Stimulated activated CD4-positive, alpha-beta T cell treated with anti-CD3 and anti-CD28 coated beads, Interleukin-4, amount 100 ng/mL, for 48 hours (primary cell): Measurements from ENCODE around the gene FAH.

ENCODE experiments used
- DNase-seq, 2 donors: peaks; one replicate each; pipeline ENCODE4 v3.0.0-alpha.2; 2020; ENCODE audit warnings: low read depth in 2 of 2

The FAH gene

GRCh38 chr15:80173022-80173759 lies 20.4 kb downstream of the FAH start:
- peak; percentile 58 to 63 for DNase-seq

- no peak for DNase-seq
These were observed 21.4 kb downstream of the FAH start for GRCh38 chr15:80174017-80174746.

GRCh38 chr15:80175436-80175835 lies 22.6 kb downstream of the FAH start:
- no peak for DNase-seq

DNA sequence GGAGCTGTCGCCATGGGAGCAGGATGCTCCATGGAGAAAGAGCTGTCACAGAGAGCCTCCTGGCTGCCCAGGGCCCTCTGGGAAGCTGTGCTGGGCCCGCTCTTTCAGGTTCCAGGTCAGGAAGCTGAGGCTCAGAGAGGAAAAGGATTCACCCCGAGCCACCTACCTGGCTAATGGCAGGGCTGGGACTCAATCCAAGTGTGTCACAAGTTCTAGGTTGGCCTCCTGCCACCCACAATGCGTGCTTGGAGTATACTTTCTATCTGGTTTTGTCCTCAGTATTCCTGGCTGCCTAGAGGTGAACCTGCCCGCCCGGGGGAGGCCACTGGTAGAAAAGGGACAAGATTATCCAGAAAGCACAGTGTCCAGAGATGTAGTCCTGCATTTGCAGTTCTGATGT lies 23.6 kb downstream of the FAH start:
- no peak for DNase-seq

DNA sequence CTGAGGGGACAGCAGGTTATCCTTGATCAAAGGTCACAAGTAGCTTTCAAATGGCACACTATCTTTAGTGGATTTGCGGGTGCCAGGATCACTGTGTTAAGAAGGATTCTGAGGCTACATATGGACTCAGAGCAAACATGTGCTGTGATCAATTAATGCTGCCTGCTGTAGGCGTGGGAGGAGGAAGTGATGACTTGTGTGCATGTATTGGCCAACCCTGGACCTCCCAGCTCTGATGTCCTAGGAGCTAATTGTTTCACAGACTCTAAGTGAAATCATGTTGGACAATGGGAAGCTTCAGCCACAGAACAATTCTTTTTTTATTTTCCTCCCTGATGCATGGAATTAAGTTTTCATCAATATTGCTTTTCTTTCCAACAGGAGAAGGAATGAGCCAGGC lies 24.4 kb downstream of the FAH start:
- DNase-seq = no peak

DNA sequence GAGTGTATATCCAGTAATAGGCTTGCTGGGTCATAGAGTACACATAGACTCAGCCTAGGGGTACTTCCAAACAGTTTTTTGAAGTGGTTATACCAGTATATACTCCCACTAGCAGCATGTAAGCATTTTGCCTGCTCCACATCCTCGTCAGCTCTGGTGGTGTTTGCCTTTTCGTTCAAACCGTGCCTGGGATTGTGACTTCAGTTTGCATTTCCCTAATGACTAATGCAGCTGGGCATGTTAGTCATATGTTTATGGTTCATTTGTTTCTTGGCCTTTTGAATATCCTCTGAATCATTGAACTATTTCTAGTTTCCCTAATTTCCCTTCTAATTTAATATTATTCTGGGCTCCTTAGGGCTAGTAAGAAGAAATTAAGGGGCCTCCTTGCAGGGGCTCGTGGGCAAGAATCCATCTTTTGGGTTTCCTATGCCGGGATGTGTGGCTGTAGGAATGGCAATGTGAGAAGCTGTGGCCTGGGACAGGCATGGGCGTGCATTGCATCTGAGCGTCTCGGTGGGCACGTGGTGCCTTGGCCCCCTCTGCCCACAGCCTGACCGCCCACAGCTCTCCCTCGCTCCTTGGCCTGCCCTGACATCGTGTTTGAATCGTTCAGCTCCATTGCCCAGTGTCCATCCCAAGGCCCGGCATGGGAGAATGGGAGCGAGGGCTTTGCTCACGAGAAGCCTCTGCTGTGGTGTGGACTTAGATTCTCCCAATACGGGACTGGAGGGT lies 26.4 kb downstream of the FAH start:
- no peak for DNase-seq

DNA sequence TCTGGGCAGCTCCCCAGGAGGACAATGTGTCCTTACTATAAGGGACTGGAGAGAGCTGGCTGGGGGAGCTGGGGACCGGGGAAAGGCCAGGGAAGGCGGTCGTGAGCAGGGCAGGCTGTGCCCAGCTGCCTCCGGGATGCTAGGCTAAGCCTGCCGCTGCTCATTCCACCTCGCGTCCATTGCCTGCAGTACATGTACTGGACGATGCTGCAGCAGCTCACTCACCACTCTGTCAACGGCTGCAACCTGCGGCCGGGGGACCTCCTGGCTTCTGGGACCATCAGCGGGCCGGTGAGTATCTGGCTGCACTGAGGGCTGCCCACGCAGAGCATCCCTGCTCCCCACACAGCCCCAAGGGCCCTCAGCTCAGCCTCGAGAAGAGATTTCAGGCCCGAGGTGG lies 27.1 kb downstream of the FAH start:
- DNase-seq = no peak

- no peak for DNase-seq
These were observed 27.7 kb downstream of the FAH start for GRCh38 chr15:80180468-80180867.

DNA sequence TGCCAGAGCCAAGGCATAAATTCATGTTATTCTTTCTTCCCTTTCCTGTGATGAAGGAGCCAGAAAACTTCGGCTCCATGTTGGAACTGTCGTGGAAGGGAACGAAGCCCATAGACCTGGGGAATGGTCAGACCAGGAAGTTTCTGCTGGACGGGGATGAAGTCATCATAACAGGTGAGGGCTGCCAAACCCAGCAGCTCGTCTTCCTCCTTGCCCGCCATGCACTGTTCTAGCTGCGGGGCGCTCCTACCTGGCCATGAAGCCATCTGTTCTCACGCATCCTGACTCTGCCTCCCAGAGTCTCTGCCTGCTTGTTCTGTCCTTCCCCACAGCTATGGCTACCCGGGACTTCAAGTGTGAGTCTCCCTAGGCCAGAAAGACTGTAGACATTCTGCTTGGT lies 28.2 kb downstream of the FAH start:
- DNase-seq = no peak

- DNase-seq = no peak
These were observed 29.9 kb downstream of the FAH start for GRCh38 chr15:80182611-80183261.

GRCh38 chr15:80183306-80183705 lies 30.5 kb downstream of the FAH start:
- no peak for DNase-seq

DNA sequence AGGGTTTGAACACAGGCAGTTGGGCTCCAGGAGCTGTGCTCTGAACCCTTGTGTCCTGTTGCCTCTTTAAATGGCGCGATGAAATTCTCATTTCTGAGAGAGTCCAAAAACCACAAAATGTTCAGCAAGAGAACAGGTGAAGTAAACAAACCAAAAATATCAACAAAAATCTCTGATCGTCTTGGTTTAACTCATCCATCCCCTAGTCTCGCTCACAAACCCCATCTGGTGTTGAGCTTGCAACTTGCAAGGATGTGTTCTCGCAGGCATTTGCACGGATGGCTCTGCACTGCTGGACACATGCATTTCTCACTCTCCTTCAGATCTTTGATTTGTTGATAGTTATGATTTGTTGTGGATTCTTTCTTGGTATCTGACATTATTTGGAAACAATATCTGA lies 31.1 kb downstream of the FAH start:
- DNase-seq = no peak

DNA sequence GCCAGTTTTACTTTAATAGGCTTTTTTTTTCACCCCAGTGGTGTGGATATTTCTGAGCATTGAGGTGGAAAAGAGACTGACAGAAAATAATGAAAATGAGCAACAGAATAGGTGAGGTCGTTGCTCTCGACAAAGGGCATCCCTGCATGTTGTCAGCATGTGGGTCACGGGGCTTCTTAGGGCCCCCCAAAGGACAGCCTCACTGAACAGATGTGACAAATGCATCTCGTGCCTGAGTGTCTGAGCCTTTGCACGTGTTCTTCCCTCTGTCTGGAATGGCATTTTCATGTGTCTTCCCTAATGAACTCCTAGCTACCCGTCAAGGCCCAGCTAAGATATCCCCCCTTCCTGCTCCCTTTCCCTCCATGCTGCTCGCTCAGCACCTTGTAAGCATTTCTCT lies 31.8 kb downstream of the FAH start:
- no peak for DNase-seq

DNA sequence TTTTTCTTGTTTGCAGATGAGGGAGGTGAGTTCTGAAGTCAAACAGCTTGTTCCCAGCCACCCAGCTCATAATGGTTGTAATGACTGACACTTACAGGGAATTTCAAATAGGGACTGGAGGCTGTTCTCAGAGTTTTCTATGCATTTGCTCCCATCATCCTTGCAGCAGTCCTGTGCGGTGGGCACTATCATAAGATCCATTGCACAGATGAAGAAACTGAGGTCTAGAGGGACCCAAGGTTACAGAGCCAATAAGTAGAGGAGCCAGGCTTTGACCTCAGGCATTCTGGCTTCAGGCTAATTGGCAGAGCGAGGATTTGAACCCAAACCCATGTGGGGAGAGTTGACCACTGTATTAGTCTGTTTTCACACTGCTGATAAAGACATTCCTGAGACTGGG lies 32.4 kb downstream of the FAH start:
- DNase-seq = no peak

GRCh38 chr15:80186066-80186465 lies 33.3 kb downstream of the FAH start:
- DNase-seq = no peak

DNA sequence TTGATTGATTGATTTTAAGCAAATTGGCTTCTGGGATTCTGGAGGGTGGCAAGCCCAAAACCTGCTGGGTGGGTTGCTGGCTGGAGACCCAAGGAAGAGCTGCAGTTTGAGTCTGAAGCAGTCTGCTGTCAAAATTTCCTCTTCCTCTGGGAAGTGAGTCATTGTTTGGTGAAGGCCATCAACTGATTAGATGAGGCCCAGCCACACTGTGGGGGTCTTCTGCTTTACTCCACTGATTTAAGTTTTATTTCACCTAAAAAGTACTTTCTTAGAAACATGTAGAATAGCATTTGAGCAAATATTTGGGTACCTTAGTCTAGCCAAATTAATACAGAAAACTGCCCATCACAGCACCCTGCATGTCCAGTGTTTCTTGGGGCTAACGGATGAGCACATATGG lies 33.8 kb downstream of the FAH start:
- no peak for DNase-seq

- DNase-seq = no peak
These were observed 35.5 kb downstream of the FAH start for GRCh38 chr15:80188251-80188650.

GRCh38 chr15:80191198-80191597 lies 38.4 kb downstream of the FAH start:
- DNase-seq = no peak

- no peak for DNase-seq
These were observed 39.2 kb downstream of the FAH start for GRCh38 chr15:80191897-80192595.

DNA sequence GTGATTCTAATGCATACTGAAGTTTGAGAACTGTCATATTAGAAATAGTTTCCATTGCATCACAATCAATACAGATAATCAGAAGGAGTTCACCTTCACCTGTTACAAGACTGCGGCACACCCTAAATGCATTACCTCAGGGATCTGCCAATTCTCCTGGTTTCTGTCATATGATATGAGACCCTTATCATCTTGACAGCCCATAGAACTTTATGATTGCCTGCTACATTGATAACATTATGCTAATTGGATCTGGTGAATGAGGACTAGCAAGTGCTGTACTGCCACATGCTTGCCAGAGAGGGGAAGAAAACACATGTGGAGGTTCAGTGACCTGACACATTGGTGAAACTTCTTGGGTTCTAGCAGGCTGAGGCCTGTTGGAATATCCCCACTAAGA lies 41.4 kb downstream of the FAH start:
- no peak for DNase-seq

- DNase-seq = no peak
These were observed 42.1 kb downstream of the FAH start for GRCh38 chr15:80194914-80195313.

- no peak for DNase-seq
These were observed 46.6 kb downstream of the FAH start for GRCh38 chr15:80199366-80199765.
